Prostate gland (tissue), 2 donors: ENCODE measurements around the gene HSPA4L.

Experiments used
- POLR2A ChIP-seq: fragments of 450-650 bp; IDR thresholded peaks from one replicate; pipeline ENCODE4 v1.6.1; 2016; ENCODE audit warnings: antibody characterized with exemption, mild to moderate bottlenecking
- TF ChIP-seq, protein P1 (sequence below), 4 experiments: fragments of 200-600 bp in 2 of 4; fragments of 450-650 bp in 2 of 4; sonication (generic) in 2 of 4; IDR thresholded peaks; 1 replicate in 3 of 4; 2 replicates in 1 of 4; pipeline ENCODE4 v1.5.1; 2016 to 2019; ENCODE audit warnings: antibody characterized with exemption in 4 of 4, mild to moderate bottlenecking in 2 of 4, moderate library complexity in 2 of 4

- TF ChIP-seq, protein P1, sequence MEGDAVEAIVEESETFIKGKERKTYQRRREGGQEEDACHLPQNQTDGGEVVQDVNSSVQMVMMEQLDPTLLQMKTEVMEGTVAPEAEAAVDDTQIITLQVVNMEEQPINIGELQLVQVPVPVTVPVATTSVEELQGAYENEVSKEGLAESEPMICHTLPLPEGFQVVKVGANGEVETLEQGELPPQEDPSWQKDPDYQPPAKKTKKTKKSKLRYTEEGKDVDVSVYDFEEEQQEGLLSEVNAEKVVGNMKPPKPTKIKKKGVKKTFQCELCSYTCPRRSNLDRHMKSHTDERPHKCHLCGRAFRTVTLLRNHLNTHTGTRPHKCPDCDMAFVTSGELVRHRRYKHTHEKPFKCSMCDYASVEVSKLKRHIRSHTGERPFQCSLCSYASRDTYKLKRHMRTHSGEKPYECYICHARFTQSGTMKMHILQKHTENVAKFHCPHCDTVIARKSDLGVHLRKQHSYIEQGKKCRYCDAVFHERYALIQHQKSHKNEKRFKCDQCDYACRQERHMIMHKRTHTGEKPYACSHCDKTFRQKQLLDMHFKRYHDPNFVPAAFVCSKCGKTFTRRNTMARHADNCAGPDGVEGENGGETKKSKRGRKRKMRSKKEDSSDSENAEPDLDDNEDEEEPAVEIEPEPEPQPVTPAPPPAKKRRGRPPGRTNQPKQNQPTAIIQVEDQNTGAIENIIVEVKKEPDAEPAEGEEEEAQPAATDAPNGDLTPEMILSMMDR (IDR thresholded peaks at IDR 0.05), result no peak
- TF ChIP-seq POLR2A, result no peak
Observed at GRCh38 chr4:127771535-127772275, 10.4 kb upstream of the HSPA4L start.
